ENCODE results near the gene DYNLRB1. TPM values are rescaled to one million over a fixed set of nuclear protein-coding genes. Genes with fewer than 3 reads are reported as not detected.

Gene DYNLRB1
- total and polyA plus RNA-seq, 2 donors (not counting 1 experiment from before 2014, with no cell fraction given): 107 to 352 TPM

GRCh38 chr20:34579979-34580940 is 64.0 kb downstream of the DYNLRB1 start:
- Histone ChIP-seq H3K9ac (ENCODE audit: insufficient read depth, low read length) (no peak overlapping the region), H2AFZ (ENCODE audit: low read length) (no peak overlapping the region), H3K4me2 (ENCODE audit: extremely low read depth, insufficient read depth, low read length) (no peak overlapping the region), H3K36me3 (ENCODE audit: control insufficient read depth, insufficient read depth, low read length) (no peaks in the 10 kb centered on the region), H3K4me1 (ENCODE audit: control insufficient read depth, extremely low read depth, insufficient read depth, low read length) (peaks cover 14% of the 10 kb centered on the region), H4K20me1 (ENCODE audit: control insufficient read depth, extremely low read depth, insufficient read depth, low read length) (no peaks in the 10 kb centered on the region), H3K79me2 (ENCODE audit: control insufficient read depth, insufficient read depth, low read length) (no peaks in the 10 kb centered on the region), H3K27ac (ENCODE audit: insufficient read depth, low read length) (no peak overlapping the region), H3K4me3 (replicated peaks in 1 of 4; ENCODE audit: control extremely low read depth in 1 of 4, insufficient read depth in 1 of 4, low read depth in 3 of 4, low read length in 4 of 4) (no peak overlapping the region), H3K27me3 (ENCODE audit: control insufficient read depth, insufficient read depth, low read length) (no peaks in the 10 kb centered on the region), H3K9me3 (ENCODE audit: control insufficient read depth, insufficient read depth, low read depth, low read length) (no peaks in the 10 kb centered on the region)
- TF ChIP-seq EZH2 (IDR thresholded peaks at IDR 0.05; ENCODE audit: low read length, missing control alignments) (no peak), CTCF (conservative IDR thresholded peaks at IDR 0.05 in 1 of 2, IDR thresholded peaks at IDR 0.05 in 1 of 2; ENCODE audit: low read depth in 1 of 2, low read length in 2 of 2) (no peak)
- DNase-seq (ENCODE audit: low read depth in 2 of 2): peak in 1 of 2 donors; percentile 52

GRCh38 chr20:34581341-34582184 is 65.3 kb downstream of the DYNLRB1 start:
- TF ChIP-seq CTCF (conservative IDR thresholded peaks at IDR 0.05 in 1 of 2, IDR thresholded peaks at IDR 0.05 in 1 of 2; ENCODE audit: low read depth in 1 of 2, low read length in 2 of 2): no peak
- no peak for TF ChIP-seq EZH2 (IDR thresholded peaks at IDR 0.05; ENCODE audit: low read length, missing control alignments)
- H3K27me3 ChIP-seq (ENCODE audit: control insufficient read depth, insufficient read depth, low read length): no peaks in the 10 kb centered on the region
- no peak overlapping the region for H3K4me3 ChIP-seq (replicated peaks in 1 of 4; ENCODE audit: control extremely low read depth in 1 of 4, insufficient read depth in 1 of 4, low read depth in 3 of 4, low read length in 4 of 4)
- H3K9ac ChIP-seq (ENCODE audit: insufficient read depth, low read length): no peak overlapping the region
- H3K36me3 ChIP-seq (ENCODE audit: control insufficient read depth, insufficient read depth, low read length): no peaks in the 10 kb centered on the region
- H3K79me2 ChIP-seq (ENCODE audit: control insufficient read depth, insufficient read depth, low read length): no peaks in the 10 kb centered on the region
- no peak overlapping the region for H3K27ac ChIP-seq (ENCODE audit: insufficient read depth, low read length)
- no peak overlapping the region for H2AFZ ChIP-seq (ENCODE audit: low read length)
- peaks cover 14% of the 10 kb centered on the region for H3K4me1 ChIP-seq (ENCODE audit: control insufficient read depth, extremely low read depth, insufficient read depth, low read length)
- no peaks in the 10 kb centered on the region for H4K20me1 ChIP-seq (ENCODE audit: control insufficient read depth, extremely low read depth, insufficient read depth, low read length)
- H3K4me2 ChIP-seq (ENCODE audit: extremely low read depth, insufficient read depth, low read length): no peak overlapping the region
- no peaks in the 10 kb centered on the region for H3K9me3 ChIP-seq (ENCODE audit: control insufficient read depth, insufficient read depth, low read depth, low read length)
- peak; percentile 66 to 69 for DNase-seq (ENCODE audit: low read depth in 2 of 2)

GRCh38 chr20:34582221-34582620 is 66.0 kb downstream of the DYNLRB1 start:
- Histone ChIP-seq H3K9ac (ENCODE audit: insufficient read depth, low read length) (no peak overlapping the region), H3K4me3 (replicated peaks in 1 of 4; ENCODE audit: control extremely low read depth in 1 of 4, insufficient read depth in 1 of 4, low read depth in 3 of 4, low read length in 4 of 4) (no peak overlapping the region), H3K4me1 (ENCODE audit: control insufficient read depth, extremely low read depth, insufficient read depth, low read length) (peaks cover 14% of the 10 kb centered on the region), H3K4me2 (ENCODE audit: extremely low read depth, insufficient read depth, low read length) (no peak overlapping the region), H3K9me3 (ENCODE audit: control insufficient read depth, insufficient read depth, low read depth, low read length) (no peaks in the 10 kb centered on the region), H3K36me3 (ENCODE audit: control insufficient read depth, insufficient read depth, low read length) (no peaks in the 10 kb centered on the region), H3K27ac (ENCODE audit: insufficient read depth, low read length) (no peak overlapping the region), H3K27me3 (ENCODE audit: control insufficient read depth, insufficient read depth, low read length) (no peaks in the 10 kb centered on the region), H3K79me2 (ENCODE audit: control insufficient read depth, insufficient read depth, low read length) (no peaks in the 10 kb centered on the region), H4K20me1 (ENCODE audit: control insufficient read depth, extremely low read depth, insufficient read depth, low read length) (no peaks in the 10 kb centered on the region), H2AFZ (ENCODE audit: low read length) (no peak overlapping the region)
- no peak for DNase-seq (ENCODE audit: low read depth in 2 of 2)
- TF ChIP-seq EZH2 (IDR thresholded peaks at IDR 0.05; ENCODE audit: low read length, missing control alignments) (no peak), CTCF (conservative IDR thresholded peaks at IDR 0.05 in 1 of 2, IDR thresholded peaks at IDR 0.05 in 1 of 2; ENCODE audit: low read depth in 1 of 2, low read length in 2 of 2) (no peak)

Measured in fibroblast of lung (primary cell).